Muscle layer of colon (tissue), 2 donors: ENCODE data around the gene C16orf78.

ENCODE experiments used
- H3K27ac ChIP-seq: one replicate; pipeline ENCODE4 v1.7.0; 2013; ENCODE audit warnings: low read depth, mild to moderate bottlenecking, low read length, moderate library complexity
- H3K27me3 ChIP-seq, 2 donors: one replicate each; pipeline ENCODE4 v1.7.0; 2013; ENCODE audit warnings: low read length in 2 of 2, mild to moderate bottlenecking in 2 of 2; ENCODE audit not compliant: insufficient read depth in 2 of 2, control insufficient read depth in 1 of 2
- H3K36me3 ChIP-seq: one replicate; pipeline ENCODE4 v1.7.0; 2013; ENCODE audit warnings: mild to moderate bottlenecking, low read length; ENCODE audit not compliant: insufficient read depth
- H3K4me1 ChIP-seq: one replicate; pipeline ENCODE4 v1.7.0; 2013; ENCODE audit warnings: mild to moderate bottlenecking, low read length; ENCODE audit not compliant: insufficient read depth
- H3K4me3 ChIP-seq, 2 donors: one replicate each; pipeline ENCODE4 v1.7.0; 2013; ENCODE audit warnings: low read length in 2 of 2, low read depth in 1 of 2, mild to moderate bottlenecking in 1 of 2, moderate library complexity in 1 of 2
- H3K9ac ChIP-seq: one replicate; pipeline ENCODE4 v1.7.0; 2013; ENCODE audit warnings: low read length
- H3K9me3 ChIP-seq: one replicate; pipeline ENCODE4 v1.7.0; 2013; ENCODE audit warnings: mild to moderate bottlenecking, low read length
- donor health status: abdominal sarcoma.
- donor health status: Adenocarcinoma of cecum.

The C16orf78 gene

GRCh38 chr16:49439050-49439449, 65.4 kb downstream of the C16orf78 start:
- Histone ChIP-seq H3K9ac (no peak overlapping the region), H3K4me3 (no peak overlapping the region), H3K9me3 (no peaks in the 10 kb centered on the region), H3K27me3 (peaks cover 0 to 9% of the 10 kb centered on the region in 2 donors), H3K36me3 (no peaks in the 10 kb centered on the region), H3K4me1 (no peaks in the 10 kb centered on the region), H3K27ac (no peak overlapping the region)

GRCh38 chr16:49439676-49440075, 66.1 kb downstream of the C16orf78 start:
- Histone ChIP-seq H3K9me3 (no peaks in the 10 kb centered on the region), H3K36me3 (no peaks in the 10 kb centered on the region), H3K4me1 (no peaks in the 10 kb centered on the region), H3K27me3 (peaks cover 0 to 9% of the 10 kb centered on the region in 2 donors), H3K9ac (no peak overlapping the region), H3K27ac (no peak overlapping the region), H3K4me3 (no peak overlapping the region)

- H3K27ac ChIP-seq: no peak overlapping the region
- H3K9ac ChIP-seq: no peak overlapping the region
- H3K36me3 ChIP-seq: no peaks in the 10 kb centered on the region
- no peaks in the 10 kb centered on the region for H3K9me3 ChIP-seq
- H3K4me3 ChIP-seq: no peak overlapping the region
- H3K27me3 ChIP-seq: peaks cover 0 to 9% of the 10 kb centered on the region in 2 donors
- H3K4me1 ChIP-seq: no peaks in the 10 kb centered on the region
Observed at GRCh38 chr16:49440156-49441065, 66.8 kb downstream of the C16orf78 start.

GRCh38 chr16:49441366-49441780, 67.8 kb downstream of the C16orf78 start:
- Histone ChIP-seq H3K9me3 (no peaks in the 10 kb centered on the region), H3K4me3 (no peak overlapping the region), H3K4me1 (no peaks in the 10 kb centered on the region), H3K9ac (no peak overlapping the region), H3K36me3 (no peaks in the 10 kb centered on the region), H3K27ac (no peak overlapping the region), H3K27me3 (peaks cover 0 to 9% of the 10 kb centered on the region in 2 donors)

- Histone ChIP-seq H3K27ac (no peak overlapping the region), H3K4me1 (no peaks in the 10 kb centered on the region), H3K36me3 (no peaks in the 10 kb centered on the region), H3K27me3 (peaks cover 0 to 9% of the 10 kb centered on the region in 2 donors), H3K9ac (no peak overlapping the region), H3K4me3 (no peak overlapping the region), H3K9me3 (no peaks in the 10 kb centered on the region)
Observed at GRCh38 chr16:49442805-49443204, 69.2 kb downstream of the C16orf78 start.

GRCh38 chr16:49443576-49443975, 70.0 kb downstream of the C16orf78 start:
- Histone ChIP-seq H3K27ac (no peak overlapping the region), H3K9ac (no peak overlapping the region), H3K4me3 (no peak overlapping the region), H3K27me3 (peaks cover 0 to 9% of the 10 kb centered on the region in 2 donors), H3K4me1 (no peaks in the 10 kb centered on the region), H3K9me3 (no peaks in the 10 kb centered on the region), H3K36me3 (no peaks in the 10 kb centered on the region)

GRCh38 chr16:49446805-49447204, 73.2 kb downstream of the C16orf78 start:
- Histone ChIP-seq H3K4me1 (no peaks in the 10 kb centered on the region), H3K9me3 (no peaks in the 10 kb centered on the region), H3K36me3 (no peaks in the 10 kb centered on the region), H3K4me3 (no peak overlapping the region), H3K27me3 (no peaks in the 10 kb centered on the region), H3K9ac (no peak overlapping the region), H3K27ac (no peak overlapping the region)
